ENCODE results near the gene CPNE2.

CPNE2 gene

GRCh38 chr16:57051696-57052228 lies 40.6 kb upstream of the CPNE2 start:
- DNase-seq (ENCODE audit: low read depth) = no peak
- H3K4me3 ChIP-seq (ENCODE audit: control insufficient read depth, low read depth, low read length) = no peak overlapping the region
- no peak for TF ChIP-seq CTCF (conservative IDR thresholded peaks at IDR 0.05; ENCODE audit: control insufficient read depth, insufficient read depth, low read depth, low read length)

- no peak for TF ChIP-seq CTCF (conservative IDR thresholded peaks at IDR 0.05; ENCODE audit: control insufficient read depth, insufficient read depth, low read depth, low read length)
- no peak for DNase-seq (ENCODE audit: low read depth)
- no peak overlapping the region for H3K4me3 ChIP-seq (ENCODE audit: control insufficient read depth, low read depth, low read length)
Observed at GRCh38 chr16:57053206-57053605, 39.2 kb upstream of the CPNE2 start.

GRCh38 chr16:57054338-57054737 lies 38.0 kb upstream of the CPNE2 start:
- TF ChIP-seq CTCF (conservative IDR thresholded peaks at IDR 0.05; ENCODE audit: control insufficient read depth, insufficient read depth, low read depth, low read length) = no peak
- no peak for DNase-seq (ENCODE audit: low read depth)
- H3K4me3 ChIP-seq (ENCODE audit: control insufficient read depth, low read depth, low read length) = no peak overlapping the region

GRCh38 chr16:57054771-57055170 lies 37.6 kb upstream of the CPNE2 start:
- DNase-seq (ENCODE audit: low read depth) = no peak
- no peak for TF ChIP-seq CTCF (conservative IDR thresholded peaks at IDR 0.05; ENCODE audit: control insufficient read depth, insufficient read depth, low read depth, low read length)
- no peak overlapping the region for H3K4me3 ChIP-seq (ENCODE audit: control insufficient read depth, low read depth, low read length)

GRCh38 chr16:57055671-57056070 lies 36.7 kb upstream of the CPNE2 start:
- no peak overlapping the region for H3K4me3 ChIP-seq (ENCODE audit: control insufficient read depth, low read depth, low read length)
- DNase-seq (ENCODE audit: low read depth) = no peak
- no peak for TF ChIP-seq CTCF (conservative IDR thresholded peaks at IDR 0.05; ENCODE audit: control insufficient read depth, insufficient read depth, low read depth, low read length)

- no peak overlapping the region for H3K4me3 ChIP-seq (ENCODE audit: control insufficient read depth, low read depth, low read length)
- no peak for TF ChIP-seq CTCF (conservative IDR thresholded peaks at IDR 0.05; ENCODE audit: control insufficient read depth, insufficient read depth, low read depth, low read length)
- no peak for DNase-seq (ENCODE audit: low read depth)
Observed at GRCh38 chr16:57058291-57058861, 34.0 kb upstream of the CPNE2 start.

All from fibroblast of mammary gland (primary cell).